ENCODE measurements around the gene SLC45A1. TPM values are rescaled to one million over a fixed set of nuclear protein-coding genes. Genes with fewer than 3 reads are reported as not detected.
A peak's percentile ranks its signal among the peaks of the same experiment; 100 is the strongest.

The SLC45A1 gene
- total and polyA plus RNA-seq, 5 donors = 2.1 to 3.5 (median 2.6) TPM

GRCh38 chr1:8285965-8286364 is 31.9 kb upstream of the SLC45A1 start:
- intact Hi-C loops (cut with DNase I) = no loop called here
- Histone ChIP-seq H3K4me3 (ENCODE audit: low read length) (no peak overlapping the region), H3K4me1 (ENCODE audit: control insufficient read depth, insufficient read depth, low read length) (no peaks in the 10 kb centered on the region), H3K27me3 (ENCODE audit: control insufficient read depth, insufficient read depth) (no peaks in the 10 kb centered on the region), H3K9me3 (ENCODE audit: control insufficient read depth, low read length) (no peaks in the 10 kb centered on the region), H3K27ac (ENCODE audit: low read length) (no peak overlapping the region)
- 69% methylated on average over 2 of the region's 2 CpGs for WGBS
- DNase-seq (no peak), ATAC-seq (no peak)

DNA sequence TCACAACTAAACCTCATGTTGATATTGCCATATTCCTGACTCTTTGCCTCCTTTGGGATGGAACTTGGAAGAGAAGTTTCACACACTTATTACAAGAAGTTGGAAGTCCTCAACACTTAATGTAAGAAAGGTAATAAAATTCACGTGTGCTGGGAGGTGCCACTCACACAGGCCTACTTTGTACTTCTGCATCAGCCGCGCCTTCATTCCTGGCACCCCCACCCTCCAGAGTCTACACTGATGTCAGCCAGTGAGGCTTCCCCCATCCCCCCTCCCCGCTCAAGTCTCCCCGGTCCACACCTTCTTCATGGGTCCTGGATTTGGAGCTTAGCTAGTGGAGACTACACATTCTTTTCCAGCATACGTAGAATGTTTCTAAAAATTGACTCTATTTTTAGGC is 24.8 kb upstream of the SLC45A1 start:
- ATAC-seq (no peak), DNase-seq (no peak)
- no peak overlapping the region for H3K27ac ChIP-seq (ENCODE audit: low read length)
- no peak overlapping the region for H3K4me3 ChIP-seq (ENCODE audit: low read length)
- H3K9me3 ChIP-seq (ENCODE audit: control insufficient read depth, low read length) = no peaks in the 10 kb centered on the region
- intact Hi-C loops (cut with DNase I) = no loop called here
- no peaks in the 10 kb centered on the region for H3K4me1 ChIP-seq (ENCODE audit: control insufficient read depth, insufficient read depth, low read length)
- WGBS = 82% methylated on average over 6 of the region's 6 CpGs
- no peaks in the 10 kb centered on the region for H3K27me3 ChIP-seq (ENCODE audit: control insufficient read depth, insufficient read depth)

- no peaks in the 10 kb centered on the region for H3K9me3 ChIP-seq (ENCODE audit: control insufficient read depth, low read length)
- no peaks in the 10 kb centered on the region for H3K4me1 ChIP-seq (ENCODE audit: control insufficient read depth, insufficient read depth, low read length)
- H3K27ac ChIP-seq (ENCODE audit: low read length) = no peak overlapping the region
- no peak overlapping the region for H3K4me3 ChIP-seq (ENCODE audit: low read length)
- no peak for DNase-seq
- no peaks in the 10 kb centered on the region for H3K27me3 ChIP-seq (ENCODE audit: control insufficient read depth, insufficient read depth)
- WGBS = 92% methylated on average over 4 of the region's 4 CpGs
- no peak for ATAC-seq
- intact Hi-C loops (cut with DNase I) = no loop called here
These were observed 24.2 kb upstream of the SLC45A1 start for GRCh38 chr1:8293641-8294169.

DNA sequence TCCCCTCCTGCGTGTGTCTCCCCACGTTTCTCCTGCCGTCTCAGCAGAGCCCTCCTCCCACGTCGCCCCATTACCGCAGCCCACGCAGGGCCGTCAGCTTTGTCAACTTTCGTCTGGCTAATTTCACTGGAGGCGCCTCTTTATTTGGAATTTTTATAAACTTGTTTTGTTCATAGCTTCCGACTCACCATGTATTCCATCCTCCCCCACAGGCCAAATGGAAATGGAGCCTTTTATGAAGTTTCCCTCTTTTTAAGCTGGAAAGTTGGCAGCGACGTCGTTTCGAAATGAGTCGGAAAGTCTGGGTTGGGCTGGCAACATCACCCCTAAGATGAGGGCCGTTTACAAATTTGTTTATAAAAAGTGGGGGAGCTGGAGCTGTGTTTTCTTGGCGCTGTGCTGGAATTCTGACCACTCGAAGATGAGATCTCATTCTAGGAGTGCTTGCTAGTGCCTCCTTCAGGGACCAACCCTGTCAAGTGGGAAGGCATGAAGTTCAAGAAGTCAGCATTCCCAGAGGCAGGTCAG is 23.7 kb upstream of the SLC45A1 start:
- H3K4me1 ChIP-seq (ENCODE audit: control insufficient read depth, insufficient read depth, low read length) = no peaks in the 10 kb centered on the region
- H3K27ac ChIP-seq (ENCODE audit: low read length) = no peak overlapping the region
- DNase-seq = no peak
- WGBS = 61% methylated on average over 19 of the region's 19 CpGs
- no peak overlapping the region for H3K4me3 ChIP-seq (ENCODE audit: low read length)
- H3K27me3 ChIP-seq (ENCODE audit: control insufficient read depth, insufficient read depth) = no peaks in the 10 kb centered on the region
- intact Hi-C loops (cut with DNase I) = no loop called here
- H3K9me3 ChIP-seq (ENCODE audit: control insufficient read depth, low read length) = no peaks in the 10 kb centered on the region
- no peak for ATAC-seq

- no peaks in the 10 kb centered on the region for H3K27me3 ChIP-seq (ENCODE audit: control insufficient read depth, insufficient read depth)
- ATAC-seq (no peak), DNase-seq (no peak)
- 78% methylated on average over 4 of the region's 4 CpGs for WGBS
- H3K4me1 ChIP-seq (ENCODE audit: control insufficient read depth, insufficient read depth, low read length) = peaks cover under 1% of the 10 kb centered on the region
- intact Hi-C loops (cut with DNase I) = no loop called here
- H3K9me3 ChIP-seq (ENCODE audit: control insufficient read depth, low read length) = no peaks in the 10 kb centered on the region
- H3K27ac ChIP-seq (ENCODE audit: low read length) = no peak overlapping the region
- H3K4me3 ChIP-seq (ENCODE audit: low read length) = no peak overlapping the region
These were observed 20.7 kb upstream of the SLC45A1 start for GRCh38 chr1:8297245-8297644.

DNA sequence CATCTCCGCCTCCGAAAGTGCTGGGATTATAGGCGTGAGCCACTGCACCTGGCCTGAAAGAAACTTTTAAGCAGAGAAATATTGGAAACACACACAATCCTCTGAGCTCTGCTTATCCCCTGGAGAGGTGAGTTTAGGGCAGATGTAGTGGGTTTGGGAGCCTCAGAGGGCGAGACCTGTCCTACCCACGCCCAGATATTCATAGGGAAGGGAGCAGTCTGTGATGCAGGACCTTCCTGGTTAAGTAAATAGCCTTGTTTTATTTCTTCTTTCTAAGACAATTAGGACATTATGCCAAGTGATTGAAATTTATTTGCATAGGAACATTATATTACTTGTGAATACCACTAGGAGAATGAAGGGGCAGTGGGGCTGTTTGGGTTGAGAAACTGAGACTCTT is 18.0 kb upstream of the SLC45A1 start:
- no peak for ATAC-seq
- no peak for DNase-seq
- Histone ChIP-seq H3K27ac (ENCODE audit: low read length) (no peak overlapping the region), H3K9me3 (ENCODE audit: control insufficient read depth, low read length) (no peaks in the 10 kb centered on the region), H3K27me3 (ENCODE audit: control insufficient read depth, insufficient read depth) (no peaks in the 10 kb centered on the region), H3K4me3 (ENCODE audit: low read length) (no peak overlapping the region), H3K4me1 (ENCODE audit: control insufficient read depth, insufficient read depth, low read length) (peaks cover 4% of the 10 kb centered on the region)
- intact Hi-C loops (cut with DNase I) = no loop called here
- 95% methylated on average over 5 of the region's 5 CpGs for WGBS

DNA sequence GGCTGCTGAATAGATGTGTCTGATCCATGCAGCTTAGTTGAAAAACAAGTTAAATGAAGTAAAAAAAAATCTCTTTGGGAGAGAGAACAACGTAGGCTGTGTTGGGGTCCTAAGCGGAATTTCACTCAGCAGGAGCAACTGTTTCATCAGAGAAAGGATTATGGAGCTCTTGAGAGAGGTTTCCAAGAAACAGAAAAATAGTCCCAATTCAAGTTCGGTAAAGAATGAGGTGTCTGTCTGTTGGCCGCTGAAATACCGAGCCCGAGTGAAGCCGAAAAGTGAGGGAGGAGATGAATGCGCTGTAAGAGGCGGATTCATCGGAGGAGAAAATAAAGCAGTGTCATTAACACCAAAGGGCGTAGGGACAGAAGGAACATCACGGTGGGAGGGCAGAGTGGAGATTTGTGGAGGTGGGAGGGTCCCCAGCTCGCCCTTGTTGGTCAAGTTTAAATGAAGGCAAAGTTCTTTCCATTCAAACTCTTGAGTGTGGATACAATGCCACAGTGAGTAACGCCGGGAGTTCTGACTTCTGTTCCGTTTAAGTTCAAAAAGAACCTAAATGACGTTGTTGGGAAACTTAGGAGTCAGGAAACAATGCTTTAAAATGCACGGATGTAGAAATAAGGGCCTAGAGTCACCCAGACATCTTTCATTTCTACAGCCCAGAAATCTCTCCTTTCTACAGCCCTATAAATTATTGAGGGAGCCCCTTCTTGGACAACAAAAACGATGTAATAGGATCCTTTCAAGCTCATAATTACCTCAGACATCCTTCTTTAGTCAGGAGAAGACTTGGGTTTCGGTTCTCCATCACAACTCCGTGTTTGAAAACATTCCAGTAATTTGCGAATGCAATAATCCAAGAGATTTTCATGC is 15.6 kb upstream of the SLC45A1 start:
- no peak overlapping the region for H3K27ac ChIP-seq (ENCODE audit: low read length)

GRCh38 chr1:8303141-8303540 is 14.8 kb upstream of the SLC45A1 start:
- 81% methylated on average over 3 of the region's 3 CpGs for WGBS
- Histone ChIP-seq H3K27ac (ENCODE audit: low read length) (no peak overlapping the region), H3K27me3 (ENCODE audit: control insufficient read depth, insufficient read depth) (no peaks in the 10 kb centered on the region), H3K4me3 (ENCODE audit: low read length) (no peak overlapping the region), H3K9me3 (ENCODE audit: control insufficient read depth, low read length) (no peaks in the 10 kb centered on the region), H3K4me1 (ENCODE audit: control insufficient read depth, insufficient read depth, low read length) (peaks cover 4% of the 10 kb centered on the region)
- intact Hi-C loops (cut with DNase I) = no loop called here
- no peak for ATAC-seq
- no peak for DNase-seq

More for the DNA sequence above, 15.6 kb upstream of the SLC45A1 start:
- Histone ChIP-seq H3K27me3 (ENCODE audit: control insufficient read depth, insufficient read depth) (no peaks in the 10 kb centered on the region), H3K4me3 (ENCODE audit: low read length) (no peak overlapping the region), H3K9me3 (ENCODE audit: control insufficient read depth, low read length) (no peaks in the 10 kb centered on the region), H3K4me1 (ENCODE audit: control insufficient read depth, insufficient read depth, low read length) (peaks cover 4% of the 10 kb centered on the region)
- DNase-seq (no peak), ATAC-seq (no peak)
- intact Hi-C loops (cut with DNase I) = no loop called here
- 72% methylated on average over 22 of the region's 22 CpGs for WGBS

DNA sequence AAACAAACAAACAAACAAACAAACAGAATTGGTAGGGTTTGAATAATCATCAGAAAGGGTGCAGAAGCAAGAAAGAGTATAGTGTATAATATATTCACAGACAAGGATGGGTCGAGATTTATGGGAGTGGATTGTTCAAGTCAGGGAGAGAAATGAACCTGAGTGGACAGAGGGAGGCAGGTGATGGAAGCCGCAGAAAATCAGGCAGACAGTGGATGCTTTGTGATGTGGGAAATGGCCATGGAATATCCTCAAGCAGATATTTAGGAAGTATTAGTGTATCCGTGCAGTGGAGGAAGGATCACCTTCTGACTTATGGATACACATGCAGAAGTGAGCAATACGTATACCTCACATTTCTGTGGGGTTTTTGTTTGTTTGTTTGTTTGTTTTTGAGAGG is 14.0 kb upstream of the SLC45A1 start:
- Histone ChIP-seq H3K27me3 (ENCODE audit: control insufficient read depth, insufficient read depth) (no peaks in the 10 kb centered on the region), H3K4me1 (ENCODE audit: control insufficient read depth, insufficient read depth, low read length) (peaks cover 4% of the 10 kb centered on the region), H3K9me3 (ENCODE audit: control insufficient read depth, low read length) (no peaks in the 10 kb centered on the region), H3K4me3 (ENCODE audit: low read length) (no peak overlapping the region), H3K27ac (ENCODE audit: low read length) (no peak overlapping the region)
- intact Hi-C loops (cut with DNase I) = no loop called here
- DNase-seq (no peak), ATAC-seq (no peak)
- 87% methylated on average over 4 of the region's 4 CpGs for WGBS

- peak in 1 of 2 donors; percentile 42 for ATAC-seq
- H3K9me3 ChIP-seq (ENCODE audit: control insufficient read depth, low read length) = no peaks in the 10 kb centered on the region
- H3K27me3 ChIP-seq (ENCODE audit: control insufficient read depth, insufficient read depth) = no peaks in the 10 kb centered on the region
- no peak overlapping the region for H3K4me3 ChIP-seq (ENCODE audit: low read length)
- H3K27ac ChIP-seq (ENCODE audit: low read length) = no peak overlapping the region
- DNase-seq = no peak
- intact Hi-C loops (cut with DNase I) = no loop called here
- peaks cover 2% of the 10 kb centered on the region for H3K4me1 ChIP-seq (ENCODE audit: control insufficient read depth, insufficient read depth, low read length)
- 62% methylated on average over 4 of the region's 4 CpGs for WGBS
These were observed 10.3 kb upstream of the SLC45A1 start for GRCh38 chr1:8307628-8308027.

DNA sequence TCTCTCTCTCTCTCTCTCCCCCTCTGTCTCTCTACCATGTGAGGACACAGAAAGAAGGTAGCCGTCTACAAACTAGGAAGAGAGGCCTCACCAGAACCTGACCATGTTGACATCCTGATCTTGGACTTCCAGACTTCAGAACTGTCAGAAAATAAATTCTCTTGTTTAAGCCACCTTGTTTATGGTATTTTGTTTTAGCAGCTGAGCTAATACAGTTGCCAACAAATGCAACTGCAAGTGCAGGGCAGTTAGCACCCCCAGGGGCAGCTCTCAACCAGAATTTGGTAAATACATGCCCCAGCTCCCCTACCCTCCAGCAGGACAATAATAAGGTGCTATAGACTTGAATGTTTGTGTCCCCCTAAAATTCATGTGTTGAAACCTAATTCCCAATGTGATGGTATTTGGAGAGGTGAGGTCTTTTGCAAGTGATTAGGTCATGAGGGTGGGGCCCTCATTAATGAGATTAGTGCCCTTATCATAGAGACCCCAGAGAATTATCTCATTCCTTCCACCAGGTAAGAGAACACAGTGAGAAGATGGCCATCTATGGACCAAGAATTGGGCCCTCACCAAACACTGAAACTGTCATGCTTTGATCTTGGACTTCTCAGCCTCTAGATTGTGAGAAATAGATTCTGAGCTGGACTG is 6.7 kb upstream of the SLC45A1 start:
- ATAC-seq = no peak
- 82% methylated on average over 1 of the region's 1 CpG for WGBS
- intact Hi-C loops (cut with DNase I) = loop anchor here (5.0 to 10.0 kb wide), 5 partner anchors 196 to 334 kb away; partner anchors contain the start of gene ERRFI1 (in 1 of the 4)
- Histone ChIP-seq H3K9me3 (ENCODE audit: control insufficient read depth, low read length) (no peaks in the 10 kb centered on the region), H3K27ac (ENCODE audit: low read length) (no peak overlapping the region), H3K27me3 (ENCODE audit: control insufficient read depth, insufficient read depth) (no peaks in the 10 kb centered on the region), H3K4me1 (ENCODE audit: control insufficient read depth, insufficient read depth, low read length) (no peaks in the 10 kb centered on the region), H3K4me3 (ENCODE audit: low read length) (no peak overlapping the region)
- DNase-seq = no peak
